Activated T-cell treated with anti-CD3 and anti-CD28 coated beads, Interleukin-2, amount 50 U/mL, for 4 hours (primary cell): Measurements from ENCODE around the gene TCTN3. TPM values are rescaled to one million over a fixed set of nuclear protein-coding genes. Genes with fewer than 3 reads are reported as not detected.
"Not testable (repeated sequence)": the region's sequence is repeated elsewhere in the genome, so short reads cannot be mapped to it uniquely, and the experiment has no call there.

Experiments used
- ATAC-seq, 2 donors: fragments of 200-7000 bp; cut with Tn5 transposase; one replicate each; pipeline ENCODE4 v1.10.0; 2021
- DNase-seq: peaks from one replicate; pipeline ENCODE4 v3.0.0-alpha.2; 2020
- H3K27me3 Mint-ChIP-seq: one replicate; pipeline ENCODE4 v1.8.0; 2021; ENCODE audit warnings: low read depth, mixed read lengths
- H3K36me3 Mint-ChIP-seq: one replicate; pipeline ENCODE4 v1.8.0; 2022; ENCODE audit warnings: mixed read lengths; ENCODE audit not compliant: insufficient read depth
- H3K4me1 Mint-ChIP-seq: one replicate; pipeline ENCODE4 v1.8.0; 2021; ENCODE audit warnings: low read depth, mixed read lengths
- H3K4me3 Mint-ChIP-seq: one replicate; pipeline ENCODE4 v1.8.0; 2021; ENCODE audit warnings: mild to moderate bottlenecking, moderate library complexity, mixed read lengths
- H3K9me3 Mint-ChIP-seq: one replicate; pipeline ENCODE4 v1.8.0; 2021; ENCODE audit warnings: mixed read lengths
- total RNA-seq, 3 donors: library from RNA; stranded (reverse); gene quantifications; one replicate each; pipeline ENCODE4 v1.2.1, GENCODE V29; 2021

Gene TCTN3, protein sequence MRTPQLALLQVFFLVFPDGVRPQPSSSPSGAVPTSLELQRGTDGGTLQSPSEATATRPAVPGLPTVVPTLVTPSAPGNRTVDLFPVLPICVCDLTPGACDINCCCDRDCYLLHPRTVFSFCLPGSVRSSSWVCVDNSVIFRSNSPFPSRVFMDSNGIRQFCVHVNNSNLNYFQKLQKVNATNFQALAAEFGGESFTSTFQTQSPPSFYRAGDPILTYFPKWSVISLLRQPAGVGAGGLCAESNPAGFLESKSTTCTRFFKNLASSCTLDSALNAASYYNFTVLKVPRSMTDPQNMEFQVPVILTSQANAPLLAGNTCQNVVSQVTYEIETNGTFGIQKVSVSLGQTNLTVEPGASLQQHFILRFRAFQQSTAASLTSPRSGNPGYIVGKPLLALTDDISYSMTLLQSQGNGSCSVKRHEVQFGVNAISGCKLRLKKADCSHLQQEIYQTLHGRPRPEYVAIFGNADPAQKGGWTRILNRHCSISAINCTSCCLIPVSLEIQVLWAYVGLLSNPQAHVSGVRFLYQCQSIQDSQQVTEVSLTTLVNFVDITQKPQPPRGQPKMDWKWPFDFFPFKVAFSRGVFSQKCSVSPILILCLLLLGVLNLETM
- 10 to 100 TPM; 28.3 to 35.7 (median 29.3) TPM for total RNA-seq

- Mint-ChIP-seq H3K27me3 (peaks cover 6% of the 10 kb centered on the region), H3K4me1 (peaks cover 42% of the 10 kb centered on the region), H3K4me3 (peak within 1 kb of the TSS; percentile 98), H3K9me3 (no peaks in the 10 kb centered on the region), H3K36me3 (peaks cover 12% of the 10 kb centered on the region)
- ATAC-seq (peak; percentile 97 to 98), DNase-seq (peak; percentile 93)
These were observed at the start of gene TCTN3 for GRCh38 chr10:95693668-95694534. Gene TCTN3 (minus strand): TSS chr10:95693927. CDS start chr10:95693899, 28 bp downstream.

- no peak overlapping the region for H3K4me3 Mint-ChIP-seq
- peaks cover 13% of the 10 kb centered on the region for H3K27me3 Mint-ChIP-seq
- peaks cover 3% of the 10 kb centered on the region for H3K9me3 Mint-ChIP-seq
- no peak for ATAC-seq
- no peak for DNase-seq
- H3K36me3 Mint-ChIP-seq, result no peaks in the 10 kb centered on the region
- H3K4me1 Mint-ChIP-seq, result no peaks in the 10 kb centered on the region
These were observed 49.3 kb upstream of the TCTN3 start for GRCh38 chr10:95742962-95743535.

DNA sequence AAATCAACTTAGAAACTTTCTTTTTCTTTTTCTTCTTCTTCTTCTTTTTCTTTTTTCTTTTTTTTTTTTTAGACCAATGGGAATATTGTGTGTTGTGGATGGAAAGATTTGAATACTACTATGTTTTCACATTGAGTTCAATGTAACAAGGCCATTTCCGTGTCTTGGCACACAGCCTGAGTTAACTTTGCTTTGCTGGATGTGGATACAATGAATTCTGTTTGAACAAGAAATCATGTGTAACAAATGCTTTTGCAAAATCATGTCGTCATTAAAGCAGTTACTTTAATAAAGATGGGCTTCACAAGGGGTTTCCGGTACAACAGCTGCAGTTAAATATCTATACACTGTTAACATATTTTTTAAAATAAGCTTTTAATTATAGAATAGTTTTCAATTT is 48.8 kb upstream of the TCTN3 start:
- H3K4me1 Mint-ChIP-seq, result no peaks in the 10 kb centered on the region
- peaks cover 17% of the 10 kb centered on the region for H3K27me3 Mint-ChIP-seq
- H3K4me3 Mint-ChIP-seq, result no peak overlapping the region
- DNase-seq (no peak), ATAC-seq (no peak)
- peaks cover 3% of the 10 kb centered on the region for H3K9me3 Mint-ChIP-seq
- no peaks in the 10 kb centered on the region for H3K36me3 Mint-ChIP-seq

DNA sequence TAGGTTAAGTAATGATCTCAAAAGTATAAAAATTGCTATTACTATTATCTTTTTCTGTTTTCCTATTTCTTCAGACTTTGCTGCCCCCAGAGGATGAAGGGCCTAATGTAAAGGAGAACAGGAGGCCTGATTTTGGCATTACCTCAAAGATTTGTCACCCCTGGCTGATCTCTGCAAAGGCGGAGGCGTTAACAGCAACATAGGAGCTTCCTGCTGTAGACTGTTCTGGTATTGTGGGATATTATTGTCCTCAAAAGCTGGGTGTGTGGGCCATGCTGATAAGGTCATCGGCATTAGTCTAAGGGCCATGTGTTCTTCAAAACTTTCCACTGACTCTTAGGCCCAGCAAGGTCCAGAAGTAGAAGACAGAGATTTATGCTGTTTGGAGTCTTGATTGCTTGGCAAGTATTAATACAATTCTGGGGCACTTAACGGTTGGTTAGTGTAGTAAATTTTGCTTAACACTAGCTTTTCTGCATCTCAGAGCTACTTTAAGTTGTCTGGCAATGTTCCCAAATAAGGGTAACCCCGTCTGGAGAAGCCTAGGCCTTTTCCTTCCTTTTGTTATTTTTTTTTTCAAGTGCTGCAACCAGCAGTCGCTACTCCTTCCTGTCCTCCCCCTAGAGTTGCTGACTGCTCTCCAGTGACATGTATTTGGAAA is 48.2 kb upstream of the TCTN3 start:
- no peak for ATAC-seq
- Mint-ChIP-seq H3K4me3 (no peak overlapping the region), H3K9me3 (peaks cover 3% of the 10 kb centered on the region), H3K27me3 (peaks cover 19% of the 10 kb centered on the region), H3K36me3 (no peaks in the 10 kb centered on the region), H3K4me1 (no peaks in the 10 kb centered on the region)
- no peak for DNase-seq

DNA sequence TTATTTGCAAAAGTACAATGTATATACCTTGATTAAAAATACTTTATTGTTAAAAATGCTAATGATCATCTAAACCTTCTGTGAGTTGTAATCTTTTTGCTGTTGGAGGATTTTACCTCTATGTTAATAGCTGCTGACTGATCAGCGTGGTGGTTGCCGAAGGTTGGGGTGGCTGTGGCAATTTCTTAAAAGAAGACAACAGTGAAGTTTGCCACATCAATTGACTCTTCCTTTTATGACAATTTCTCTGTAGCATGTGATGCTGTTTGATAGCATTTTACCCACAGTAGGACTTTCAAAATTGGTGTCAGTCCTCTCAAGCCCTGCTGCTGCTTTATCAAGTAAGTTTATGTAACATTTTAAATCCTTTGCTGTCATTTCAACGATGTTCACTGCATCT is 45.3 kb upstream of the TCTN3 start:
- Mint-ChIP-seq H3K4me1 (no peaks in the 10 kb centered on the region), H3K36me3 (no peaks in the 10 kb centered on the region), H3K9me3 (peaks cover 5% of the 10 kb centered on the region), H3K27me3 (peaks cover 23% of the 10 kb centered on the region), H3K4me3 (no peak overlapping the region)
- no peak for ATAC-seq
- DNase-seq, result no peak

GRCh38 chr10:95732907-95733306 is 39.2 kb upstream of the TCTN3 start:
- not testable (repeated sequence) for H3K4me3 Mint-ChIP-seq, ATAC-seq, H3K4me1 Mint-ChIP-seq, DNase-seq, H3K36me3 Mint-ChIP-seq
- H3K9me3 Mint-ChIP-seq, result peaks cover 20% of the 10 kb centered on the region
- H3K27me3 Mint-ChIP-seq, result peaks cover 17% of the 10 kb centered on the region

DNA sequence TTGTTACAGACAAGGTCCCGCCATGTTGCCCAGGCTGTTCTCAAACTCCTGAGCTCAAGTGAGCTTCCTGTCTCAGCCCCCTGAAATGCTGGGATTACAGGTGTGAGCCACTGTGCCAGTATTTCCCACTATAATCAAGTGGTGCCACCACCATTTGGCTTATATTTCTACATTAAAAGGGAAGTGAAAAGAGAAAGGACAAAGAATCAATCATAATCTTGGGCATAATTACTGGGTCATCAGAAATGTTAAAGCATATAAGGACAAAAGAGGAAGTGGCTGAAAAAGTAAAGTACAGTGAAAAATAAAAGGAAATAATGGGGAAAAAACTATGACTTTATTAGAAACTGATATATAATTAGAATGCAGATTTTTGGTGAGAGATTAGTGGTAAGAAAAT is 36.5 kb upstream of the TCTN3 start:
- no peaks in the 10 kb centered on the region for H3K4me1 Mint-ChIP-seq
- peaks cover 20% of the 10 kb centered on the region for H3K9me3 Mint-ChIP-seq
- ATAC-seq, result no peak
- no peaks in the 10 kb centered on the region for H3K36me3 Mint-ChIP-seq
- H3K27me3 Mint-ChIP-seq, result peaks cover 7% of the 10 kb centered on the region
- DNase-seq, result no peak
- H3K4me3 Mint-ChIP-seq, result no peak overlapping the region

- no peaks in the 10 kb centered on the region for H3K36me3 Mint-ChIP-seq
- no peak overlapping the region for H3K4me3 Mint-ChIP-seq
- peaks cover 26% of the 10 kb centered on the region for H3K9me3 Mint-ChIP-seq
- H3K4me1 Mint-ChIP-seq, result no peaks in the 10 kb centered on the region
- DNase-seq (no peak), ATAC-seq (no peak)
- peaks cover 7% of the 10 kb centered on the region for H3K27me3 Mint-ChIP-seq
These were observed 35.8 kb upstream of the TCTN3 start for GRCh38 chr10:95729323-95730055.

GRCh38 chr10:95728526-95728925 is 34.8 kb upstream of the TCTN3 start:
- Mint-ChIP-seq H3K36me3 (no peaks in the 10 kb centered on the region), H3K27me3 (peaks cover 7% of the 10 kb centered on the region), H3K4me1 (no peaks in the 10 kb centered on the region), H3K9me3 (peaks cover 18% of the 10 kb centered on the region), H3K4me3 (no peak overlapping the region)
- ATAC-seq (no peak), DNase-seq (no peak)

DNA sequence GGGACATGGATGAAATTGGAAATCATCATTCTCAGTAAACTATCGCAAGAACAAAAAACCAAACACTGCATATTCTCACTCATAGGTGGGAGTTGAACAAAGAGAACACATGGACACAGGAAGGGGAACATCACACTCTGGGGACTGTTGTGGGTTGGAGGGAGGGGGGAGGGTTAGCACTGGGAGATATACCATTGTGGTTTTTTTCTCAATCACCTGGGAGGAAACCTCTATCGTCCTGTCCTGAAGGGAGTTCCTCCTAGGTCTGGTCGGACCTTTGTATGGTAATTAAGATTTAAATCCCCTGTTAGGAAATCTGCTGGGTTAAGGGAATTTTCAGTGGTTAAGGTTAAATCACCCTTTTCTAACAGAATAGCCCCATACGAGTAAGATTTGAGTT is 28.8 kb upstream of the TCTN3 start:
- H3K4me3 Mint-ChIP-seq, DNase-seq, H3K9me3 Mint-ChIP-seq, H3K4me1 Mint-ChIP-seq, ATAC-seq, H3K36me3 Mint-ChIP-seq: not testable (repeated sequence)
- peaks cover 11% of the 10 kb centered on the region for H3K27me3 Mint-ChIP-seq

DNA sequence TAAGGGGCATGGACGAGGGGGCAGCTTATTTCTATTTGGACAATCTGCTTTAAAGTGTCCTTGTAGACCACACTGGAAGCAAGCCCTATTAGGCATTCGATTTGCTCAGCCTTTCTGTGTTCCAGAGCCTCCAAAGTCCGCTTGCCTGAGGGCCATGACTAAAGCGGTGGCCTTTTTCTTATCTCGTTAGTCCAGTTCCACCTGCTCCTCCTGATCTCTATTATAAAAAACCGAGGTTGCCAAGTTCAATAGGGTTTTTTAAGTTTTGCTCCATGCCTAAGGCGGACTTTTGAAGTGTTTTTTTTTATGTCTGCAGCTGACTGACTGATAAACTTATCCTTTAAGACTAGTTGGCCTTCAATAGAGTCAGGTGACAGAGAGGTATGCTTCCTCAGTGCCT is 27.0 kb upstream of the TCTN3 start:
- H3K36me3 Mint-ChIP-seq, DNase-seq, H3K4me1 Mint-ChIP-seq, H3K9me3 Mint-ChIP-seq, ATAC-seq, H3K4me3 Mint-ChIP-seq: not testable (repeated sequence)
- peaks cover 11% of the 10 kb centered on the region for H3K27me3 Mint-ChIP-seq

DNA sequence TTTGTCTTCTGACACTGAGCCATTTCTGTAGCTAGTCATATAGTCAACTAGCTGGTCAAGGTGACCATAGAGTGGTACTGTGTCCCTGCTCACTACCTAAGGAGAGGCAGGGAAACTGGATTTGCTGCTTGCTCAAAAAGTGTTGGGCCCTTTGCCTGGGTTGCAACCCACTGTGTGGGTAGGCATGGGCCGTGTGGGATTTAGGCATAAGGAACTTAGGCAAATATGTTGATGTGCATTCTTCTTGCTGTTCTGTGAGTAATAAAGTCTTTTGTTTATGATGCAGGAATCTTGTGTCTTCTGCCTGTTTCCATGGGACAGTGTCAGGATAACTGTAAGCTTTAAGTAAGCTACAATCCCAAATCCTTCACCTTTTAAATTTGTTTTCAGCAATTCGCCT is 23.1 kb upstream of the TCTN3 start:
- ATAC-seq (no peak), DNase-seq (no peak)
- H3K4me3 Mint-ChIP-seq, result no peak overlapping the region
- H3K4me1 Mint-ChIP-seq, result no peaks in the 10 kb centered on the region
- H3K36me3 Mint-ChIP-seq, result no peaks in the 10 kb centered on the region
- H3K9me3 Mint-ChIP-seq, result no peaks in the 10 kb centered on the region
- peaks cover 4% of the 10 kb centered on the region for H3K27me3 Mint-ChIP-seq

DNA sequence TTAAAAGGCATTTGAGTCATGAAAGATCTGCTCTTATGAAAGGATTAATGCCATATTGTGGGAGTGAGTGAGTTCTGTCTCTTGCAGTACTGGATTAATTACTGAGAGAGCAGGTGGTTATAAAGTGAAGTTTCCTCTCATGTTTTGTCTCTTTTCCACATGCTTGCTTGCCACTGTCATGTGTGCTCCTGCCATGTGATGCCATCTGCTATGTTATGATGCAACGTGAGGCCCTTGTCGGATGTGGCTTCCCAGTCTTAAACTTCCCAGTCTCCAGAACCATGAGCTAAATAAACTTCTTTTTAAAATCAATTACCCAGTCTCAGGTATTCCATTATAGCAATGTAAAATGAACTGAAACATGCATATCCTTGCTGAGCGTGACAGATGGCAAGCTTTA is 22.7 kb upstream of the TCTN3 start:
- Mint-ChIP-seq H3K27me3 (peaks cover under 1% of the 10 kb centered on the region), H3K36me3 (no peaks in the 10 kb centered on the region), H3K4me3 (no peak overlapping the region), H3K9me3 (no peaks in the 10 kb centered on the region), H3K4me1 (no peaks in the 10 kb centered on the region)
- ATAC-seq (no peak), DNase-seq (no peak)
